ENCODE data around the gene WDR70. TPM values are rescaled to one million over a fixed set of nuclear protein-coding genes. Genes with fewer than 3 reads are reported as not detected.

Gene WDR70
- total RNA-seq, 3 donors from 2014 or later (not counting 1 experiment from before 2014, with no cell fraction given): 36.3 to 47.0 (median 41.3) TPM

- Mint-ChIP-seq H3K27me3 (ENCODE audit: low read depth in 2 of 2) (no peaks in the 10 kb centered on the region), H3K4me3 (no peak overlapping the region), H3K4me1 (no peaks in the 10 kb centered on the region), H3K9me3 (no peaks in the 10 kb centered on the region), H3K36me3 (no peaks in the 10 kb centered on the region), H3K27ac (no peak overlapping the region)
- Histone ChIP-seq H3K27ac (ENCODE audit: low read length) (no peak overlapping the region), H3K36me3 (ENCODE audit: control insufficient read depth, insufficient read depth, low read length) (no peaks in the 10 kb centered on the region), H3K4me3 (ENCODE audit: low read length) (no peak overlapping the region), H3K9me3 (ENCODE audit: control insufficient read depth, insufficient read depth, low read length) (no peaks in the 10 kb centered on the region), H3K27me3 (ENCODE audit: control insufficient read depth, insufficient read depth, low read length) (no peaks in the 10 kb centered on the region), H3K4me1 (ENCODE audit: control insufficient read depth, insufficient read depth, low read length) (no peaks in the 10 kb centered on the region)
- no peak for TF ChIP-seq CTCF (IDR thresholded peaks at IDR 0.05)
- no peak for ATAC-seq
- intact Hi-C loops (cut with micrococcal nuclease): no loop called here
- 94% methylated on average over 7 of the region's 7 CpGs for WGBS (ENCODE audit: insufficient coverage)
- DNase-seq: no peak
Measured at GRCh38 chr5:37712750-37713149, 333.6 kb downstream of the WDR70 start.

GRCh38 chr5:37714756-37715155 is 335.6 kb downstream of the WDR70 start:
- no peak overlapping the region for H3K4me3 Mint-ChIP-seq
- Histone ChIP-seq H3K27ac (ENCODE audit: low read length) (no peak overlapping the region), H3K36me3 (ENCODE audit: control insufficient read depth, insufficient read depth, low read length) (no peaks in the 10 kb centered on the region), H3K27me3 (ENCODE audit: control insufficient read depth, insufficient read depth, low read length) (no peaks in the 10 kb centered on the region), H3K9me3 (ENCODE audit: control insufficient read depth, insufficient read depth, low read length) (no peaks in the 10 kb centered on the region), H3K4me1 (ENCODE audit: control insufficient read depth, insufficient read depth, low read length) (no peaks in the 10 kb centered on the region), H3K4me3 (ENCODE audit: low read length) (no peak overlapping the region)
- no peak overlapping the region for H3K27ac Mint-ChIP-seq
- H3K4me1 Mint-ChIP-seq: no peaks in the 10 kb centered on the region
- ATAC-seq: no peak
- no peaks in the 10 kb centered on the region for H3K27me3 Mint-ChIP-seq (ENCODE audit: low read depth in 2 of 2)
- H3K36me3 Mint-ChIP-seq: no peaks in the 10 kb centered on the region
- no peak for TF ChIP-seq CTCF (IDR thresholded peaks at IDR 0.05)
- H3K9me3 Mint-ChIP-seq: no peaks in the 10 kb centered on the region
- intact Hi-C loops (cut with micrococcal nuclease): no loop called here
- no peak for DNase-seq

- Histone ChIP-seq H3K4me3 (ENCODE audit: low read length) (no peak overlapping the region), H3K27me3 (ENCODE audit: control insufficient read depth, insufficient read depth, low read length) (no peaks in the 10 kb centered on the region), H3K9me3 (ENCODE audit: control insufficient read depth, insufficient read depth, low read length) (no peaks in the 10 kb centered on the region), H3K36me3 (ENCODE audit: control insufficient read depth, insufficient read depth, low read length) (peaks cover 2% of the 10 kb centered on the region), H3K4me1 (ENCODE audit: control insufficient read depth, insufficient read depth, low read length) (no peaks in the 10 kb centered on the region), H3K27ac (ENCODE audit: low read length) (no peak overlapping the region)
- H3K9me3 Mint-ChIP-seq: no peaks in the 10 kb centered on the region
- H3K27ac Mint-ChIP-seq: no peak overlapping the region
- H3K27me3 Mint-ChIP-seq (ENCODE audit: low read depth in 2 of 2): no peaks in the 10 kb centered on the region
- H3K36me3 Mint-ChIP-seq: peaks cover under 1% of the 10 kb centered on the region
- no peak for ATAC-seq
- no peak for DNase-seq
- intact Hi-C loops (cut with micrococcal nuclease): no loop called here
- no peaks in the 10 kb centered on the region for H3K4me1 Mint-ChIP-seq
- TF ChIP-seq CTCF (IDR thresholded peaks at IDR 0.05): no peak
- no peak overlapping the region for H3K4me3 Mint-ChIP-seq
Measured at GRCh38 chr5:37715361-37715760, 336.2 kb downstream of the WDR70 start.

GRCh38 chr5:37715992-37716391 is 336.9 kb downstream of the WDR70 start:
- intact Hi-C loops (cut with micrococcal nuclease): no loop called here
- no peaks in the 10 kb centered on the region for H3K4me1 Mint-ChIP-seq
- no peaks in the 10 kb centered on the region for H3K27me3 Mint-ChIP-seq (ENCODE audit: low read depth in 2 of 2)
- Histone ChIP-seq H3K9me3 (ENCODE audit: control insufficient read depth, insufficient read depth, low read length) (no peaks in the 10 kb centered on the region), H3K27ac (ENCODE audit: low read length) (no peak overlapping the region), H3K4me3 (ENCODE audit: low read length) (no peak overlapping the region), H3K27me3 (ENCODE audit: control insufficient read depth, insufficient read depth, low read length) (no peaks in the 10 kb centered on the region), H3K36me3 (ENCODE audit: control insufficient read depth, insufficient read depth, low read length) (peaks cover 2% of the 10 kb centered on the region), H3K4me1 (ENCODE audit: control insufficient read depth, insufficient read depth, low read length) (no peaks in the 10 kb centered on the region)
- H3K9me3 Mint-ChIP-seq: no peaks in the 10 kb centered on the region
- no peak for TF ChIP-seq CTCF (IDR thresholded peaks at IDR 0.05)
- DNase-seq: no peak
- no peak overlapping the region for H3K27ac Mint-ChIP-seq
- no peak for ATAC-seq
- H3K36me3 Mint-ChIP-seq: peaks cover 6% of the 10 kb centered on the region
- 96% methylated on average over 5 of the region's 5 CpGs for WGBS (ENCODE audit: insufficient coverage)
- H3K4me3 Mint-ChIP-seq: no peak overlapping the region
